ENCODE results near the gene AP3S2.

Gene AP3S2

DNA sequence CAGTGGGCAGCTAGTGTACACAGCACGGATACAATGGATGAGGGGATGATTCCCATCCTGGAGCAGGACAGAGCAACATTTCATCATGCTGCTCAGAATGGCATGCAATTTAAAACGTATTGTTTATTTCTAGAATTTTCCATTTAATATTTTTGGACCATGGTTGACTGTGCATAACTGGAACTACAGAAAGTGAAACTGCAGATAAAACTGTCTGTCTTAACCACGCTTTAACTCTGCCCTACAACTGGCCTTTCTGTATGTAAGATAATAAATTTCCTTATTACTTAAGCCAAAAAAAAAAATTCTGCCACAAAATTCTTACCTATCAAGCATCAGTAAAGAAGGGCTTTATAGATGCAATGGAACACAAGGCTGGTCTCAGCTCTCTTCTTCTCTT is 33.4 kb downstream of the AP3S2 start:
- TF ChIP-seq GATA2 (IDR thresholded peaks at IDR 0.05; ENCODE audit: low read depth, low read length) (no peak), GATA3 (IDR thresholded peaks at IDR 0.05; ENCODE audit: low read depth, low read length) (no peak)

DNA sequence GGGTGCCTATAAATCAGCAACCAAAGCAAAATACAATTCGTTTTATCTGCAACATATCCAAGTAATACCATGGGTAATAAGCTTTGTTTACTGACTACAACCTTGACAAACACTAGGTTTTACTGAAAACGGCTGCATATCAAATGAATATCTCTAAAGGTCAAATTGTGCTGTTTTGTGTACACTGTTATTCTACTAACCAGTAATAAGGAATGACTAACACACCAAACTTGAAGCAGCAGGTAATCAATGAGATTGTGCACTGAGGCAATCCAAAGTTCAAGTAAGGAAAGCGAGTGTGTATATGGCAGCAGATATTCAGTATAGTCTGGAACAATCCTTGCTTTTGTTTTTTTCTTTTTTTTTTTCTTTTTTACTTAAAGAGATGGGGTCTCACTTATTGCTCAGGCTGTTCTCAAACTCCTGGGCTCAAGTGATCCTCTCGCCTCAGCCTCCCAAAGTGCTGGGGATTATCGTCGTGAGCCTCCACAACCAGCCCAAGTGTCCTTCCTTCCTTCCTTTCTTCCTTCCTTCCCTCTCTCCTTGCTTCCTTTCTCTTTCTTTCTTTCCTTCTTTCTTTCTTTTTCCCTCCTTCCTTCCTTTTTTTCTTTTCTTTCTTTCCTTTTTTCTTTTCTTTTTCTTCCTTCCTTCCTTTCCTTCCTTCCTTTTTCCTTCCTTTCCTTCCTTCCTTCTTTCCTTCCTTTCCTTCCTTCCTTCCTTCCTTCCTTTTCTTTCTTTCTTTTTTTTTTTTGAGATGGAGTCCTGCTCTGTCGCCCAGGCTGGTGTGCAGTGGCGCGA is 34.9 kb downstream of the AP3S2 start:
- no peak for TF ChIP-seq GATA3 (IDR thresholded peaks at IDR 0.05; ENCODE audit: low read depth, low read length)
- no peak for TF ChIP-seq GATA2 (IDR thresholded peaks at IDR 0.05; ENCODE audit: low read depth, low read length)

DNA sequence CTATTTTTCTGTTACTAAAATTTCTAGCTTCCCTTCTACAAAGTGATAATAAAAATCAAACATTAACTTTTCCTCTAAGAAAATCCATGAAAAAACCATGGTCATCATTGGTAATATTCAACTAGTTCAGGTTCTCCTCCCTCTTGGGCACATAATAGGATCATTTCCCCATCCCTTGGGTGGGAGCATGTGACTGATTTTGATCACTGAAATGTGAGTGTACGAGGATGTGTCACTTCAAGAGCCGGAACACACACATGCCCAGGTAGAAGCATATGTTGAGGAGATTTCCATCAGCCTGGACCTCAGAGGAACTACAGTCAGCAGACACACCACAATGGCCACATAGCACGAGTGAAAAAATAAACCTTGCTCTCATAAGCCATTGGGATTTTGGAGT is 36.1 kb downstream of the AP3S2 start:
- no peak for TF ChIP-seq GATA2 (IDR thresholded peaks at IDR 0.05; ENCODE audit: low read depth, low read length)
- no peak for TF ChIP-seq GATA3 (IDR thresholded peaks at IDR 0.05; ENCODE audit: low read depth, low read length)

DNA sequence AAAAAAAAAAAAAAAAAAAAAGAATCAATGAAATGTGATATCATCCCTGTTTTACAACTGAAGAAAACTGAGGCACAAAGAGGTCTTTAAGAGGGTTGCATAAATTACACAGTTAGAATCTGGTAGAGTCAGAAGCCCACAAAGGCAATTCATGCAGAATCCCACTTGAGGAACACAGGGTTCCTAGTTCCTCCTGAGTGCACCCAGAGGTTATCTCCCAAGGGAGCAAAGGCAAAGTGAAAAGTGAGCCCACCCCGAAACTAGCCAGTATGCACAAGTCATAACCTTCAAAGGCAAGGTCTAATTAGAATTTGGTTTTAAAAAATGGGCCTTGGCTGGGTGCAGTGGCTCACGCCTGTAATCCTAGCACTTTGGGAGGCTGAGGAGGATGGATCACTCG is 37.8 kb downstream of the AP3S2 start:
- TF ChIP-seq GATA2 (IDR thresholded peaks at IDR 0.05; ENCODE audit: low read depth, low read length) (no peak), GATA3 (IDR thresholded peaks at IDR 0.05; ENCODE audit: low read depth, low read length) (no peak)

- no peak for TF ChIP-seq GATA2 (IDR thresholded peaks at IDR 0.05; ENCODE audit: low read depth, low read length)
- TF ChIP-seq GATA3 (IDR thresholded peaks at IDR 0.05; ENCODE audit: low read depth, low read length): no peak
These were observed 41.3 kb downstream of the AP3S2 start for GRCh38 chr15:89852342-89852995.

- TF ChIP-seq GATA2 (IDR thresholded peaks at IDR 0.05; ENCODE audit: low read depth, low read length): no peak
- no peak for TF ChIP-seq GATA3 (IDR thresholded peaks at IDR 0.05; ENCODE audit: low read depth, low read length)
These were observed 42.0 kb downstream of the AP3S2 start for GRCh38 chr15:89851673-89852341.

DNA sequence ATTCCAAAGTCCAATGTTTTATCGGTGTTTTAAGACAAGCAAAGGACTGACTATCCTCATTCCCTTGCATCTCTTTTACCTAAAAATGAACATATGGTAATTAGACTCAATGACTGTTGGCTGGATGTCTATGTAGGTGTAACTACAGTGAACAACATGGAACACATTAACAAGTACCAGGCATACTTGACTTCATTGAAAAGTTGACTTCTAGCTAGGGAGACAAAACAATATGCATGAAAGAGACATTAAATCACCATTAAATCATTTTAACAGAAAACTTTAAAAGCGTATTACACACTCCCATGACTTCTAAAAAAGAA is 44.9 kb downstream of the AP3S2 start:
- TF ChIP-seq GATA2 (IDR thresholded peaks at IDR 0.05; ENCODE audit: low read depth, low read length): no peak
- no peak for TF ChIP-seq GATA3 (IDR thresholded peaks at IDR 0.05; ENCODE audit: low read depth, low read length)

DNA sequence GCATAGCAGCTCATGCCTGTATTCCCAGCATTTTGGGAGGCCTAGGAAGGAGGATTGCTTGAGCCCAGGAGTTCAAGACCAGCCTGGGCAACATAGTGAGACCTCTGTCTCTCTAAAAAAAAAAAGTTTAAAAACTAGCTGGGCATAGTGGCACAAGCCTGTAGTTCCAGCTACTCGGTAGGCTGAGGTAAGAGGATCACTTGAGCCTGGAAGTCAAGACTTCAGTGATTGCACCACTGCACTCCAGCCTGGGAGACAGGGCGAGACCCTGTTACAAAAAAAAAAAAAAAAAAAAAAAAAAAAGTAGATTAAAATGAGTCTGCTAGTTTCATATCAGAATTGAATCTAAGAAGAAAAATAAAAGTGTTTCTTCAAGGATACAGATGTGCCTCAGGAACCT is 46.7 kb downstream of the AP3S2 start:
- TF ChIP-seq GATA2 (IDR thresholded peaks at IDR 0.05; ENCODE audit: low read depth, low read length) (no peak), GATA3 (IDR thresholded peaks at IDR 0.05; ENCODE audit: low read depth, low read length) (no peak)

DNA sequence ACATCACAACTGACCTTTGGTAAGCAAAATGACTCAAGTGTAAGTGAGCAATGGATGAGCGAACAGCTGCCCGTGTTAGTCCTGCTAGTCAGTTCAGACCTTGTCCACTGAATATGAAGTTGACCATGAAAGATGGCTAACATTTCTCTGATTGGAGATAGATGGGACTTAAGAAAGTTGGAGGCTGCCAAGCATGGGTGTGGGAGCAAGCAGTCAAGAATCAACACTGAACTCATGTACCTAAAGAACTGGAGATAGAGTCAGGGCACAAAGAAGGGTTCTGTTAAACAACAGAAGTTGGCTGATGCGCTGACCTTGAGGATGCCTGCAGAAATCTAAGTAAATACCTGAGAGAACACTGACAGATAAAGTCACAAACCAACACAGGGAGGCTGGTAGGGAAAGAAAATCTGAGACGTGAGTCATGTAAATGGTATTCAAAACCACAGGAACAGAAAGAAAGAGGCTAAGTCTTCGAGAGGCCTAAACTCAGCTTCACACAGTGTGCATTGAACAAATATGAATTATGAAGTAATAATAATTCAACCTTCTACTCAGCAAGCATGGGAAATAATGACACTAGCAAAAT is 48.4 kb downstream of the AP3S2 start:
- TF ChIP-seq GATA3 (IDR thresholded peaks at IDR 0.05; ENCODE audit: low read depth, low read length) (no peak), GATA2 (IDR thresholded peaks at IDR 0.05; ENCODE audit: low read depth, low read length) (no peak)

- TF ChIP-seq GATA3 (IDR thresholded peaks at IDR 0.05; ENCODE audit: low read depth, low read length) (no peak), GATA2 (IDR thresholded peaks at IDR 0.05; ENCODE audit: low read depth, low read length) (no peak)
These were observed 51.8 kb downstream of the AP3S2 start for GRCh38 chr15:89841962-89842361.

- TF ChIP-seq GATA2 (IDR thresholded peaks at IDR 0.05; ENCODE audit: low read depth, low read length): no peak
- no peak for TF ChIP-seq GATA3 (IDR thresholded peaks at IDR 0.05; ENCODE audit: low read depth, low read length)
These were observed 52.5 kb downstream of the AP3S2 start for GRCh38 chr15:89841306-89841705.

DNA sequence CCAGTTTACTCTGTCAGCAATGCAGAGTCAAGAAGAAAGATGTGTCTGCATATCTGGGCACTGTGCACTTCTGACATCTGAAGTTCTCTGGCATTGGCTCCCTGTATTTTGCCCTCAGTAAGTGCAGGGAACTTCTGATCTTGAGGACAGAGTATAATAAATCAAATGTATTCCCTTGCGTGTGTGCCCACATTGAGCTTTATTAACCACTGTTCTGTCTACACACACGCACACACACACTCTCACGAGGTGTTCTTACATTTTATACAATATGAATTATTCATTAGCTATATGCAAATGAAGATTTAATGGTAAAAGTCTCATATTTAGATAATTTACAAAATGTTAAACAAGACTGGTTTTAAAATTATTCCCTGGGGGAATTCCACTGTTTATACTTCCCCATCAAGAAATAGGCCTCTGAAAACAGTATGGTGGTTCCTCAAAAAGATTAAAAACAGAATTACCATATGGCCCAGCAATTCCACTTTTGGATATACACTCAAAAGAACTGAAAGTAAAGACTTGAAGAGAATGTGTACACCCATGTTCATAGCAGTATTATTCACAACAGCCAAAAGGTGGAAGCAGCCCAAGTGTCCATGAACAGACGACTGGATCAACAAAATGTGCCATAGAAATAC is 54.5 kb downstream of the AP3S2 start:
- TF ChIP-seq GATA2 (IDR thresholded peaks at IDR 0.05; ENCODE audit: low read depth, low read length) (no peak), GATA3 (IDR thresholded peaks at IDR 0.05; ENCODE audit: low read depth, low read length) (no peak)

DNA sequence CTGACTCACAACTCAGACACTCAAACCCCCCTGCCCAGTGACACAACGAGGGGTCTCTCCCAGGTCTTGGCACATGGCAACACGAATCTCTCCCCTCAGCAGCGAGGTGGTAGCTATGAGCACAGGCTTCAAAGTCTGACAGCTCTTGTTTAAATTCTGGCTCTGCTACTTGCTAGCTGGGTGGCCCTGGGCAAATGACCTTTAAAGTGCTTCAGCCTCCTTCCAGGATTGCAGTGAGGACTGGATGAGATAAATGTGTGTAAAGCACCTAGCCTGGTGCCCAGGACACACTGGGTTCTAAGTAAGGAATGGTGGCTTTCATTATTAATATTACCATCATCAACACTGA is 56.0 kb downstream of the AP3S2 start:
- no peak for TF ChIP-seq GATA2 (IDR thresholded peaks at IDR 0.05; ENCODE audit: low read depth, low read length)
- no peak for TF ChIP-seq GATA3 (IDR thresholded peaks at IDR 0.05; ENCODE audit: low read depth, low read length)

All from SH-SY5Y (cell line).